Hepatocyte (in vitro differentiated cells): ENCODE results near the gene KBTBD4. TPM values are rescaled to one million over a fixed set of nuclear protein-coding genes. Genes with fewer than 3 reads are reported as not detected.
A peak's percentile ranks its signal among the peaks of the same experiment; 100 is the strongest.

Experiments
- DNase-seq: peaks from one replicate; pipeline ENCODE4 v3.0.0-alpha.2; 2016; ENCODE audit warnings: low spot score
- H2AFZ ChIP-seq: fragments of 200-600 bp; sonication (generic); 2 replicates; pipeline ENCODE4 v1.6.0; 2016; ENCODE audit warnings: antibody characterized with exemption, mild to moderate bottlenecking
- H3K27ac ChIP-seq: fragments of 200-600 bp; sonication (generic); 2 replicates; pipeline ENCODE4 v1.5.1; 2016; ENCODE audit warnings: mild to moderate bottlenecking
- H3K27me3 ChIP-seq: fragments of 200-600 bp; sonication (generic); 2 replicates; pipeline ENCODE4 v1.6.1; 2016
- H3K36me3 ChIP-seq: fragments of 200-600 bp; sonication (generic); replicated peaks from 2 replicates; pipeline ENCODE4 v1.5.1; 2016; ENCODE audit warnings: low read depth; ENCODE audit not compliant: insufficient read depth
- H3K4me1 ChIP-seq: fragments of 200-600 bp; sonication (generic); 2 replicates; pipeline ENCODE4 v1.5.1; 2016; ENCODE audit warnings: mild to moderate bottlenecking, moderate library complexity; ENCODE audit not compliant: insufficient read depth
- H3K4me2 ChIP-seq: fragments of 200-600 bp; sonication (generic); 2 replicates; pipeline ENCODE4 v1.6.0; 2016
- H3K4me3 ChIP-seq: fragments of 200-600 bp; sonication (generic); 2 replicates; pipeline ENCODE4 v1.5.1; 2016; ENCODE audit warnings: mild to moderate bottlenecking
- H3K79me2 ChIP-seq: fragments of 200-600 bp; sonication (generic); 2 replicates; pipeline ENCODE4 v1.6.0; 2017; ENCODE audit warnings: mild to moderate bottlenecking
- H3K9me2 ChIP-seq: fragments of 200-600 bp; sonication (generic); replicated peaks from 2 replicates; pipeline ENCODE4 v1.6.0; 2017; ENCODE audit warnings: mild to moderate bottlenecking; ENCODE audit not compliant: insufficient read depth
- H3K9me3 ChIP-seq: fragments of 200-600 bp; sonication (generic); 2 replicates; pipeline ENCODE4 v1.5.1; 2016; ENCODE audit warnings: low read depth, mild to moderate bottlenecking
- H4K20me1 ChIP-seq: fragments of 200-600 bp; sonication (generic); 2 replicates; pipeline ENCODE4 v1.6.0; 2016; ENCODE audit warnings: mild to moderate bottlenecking; ENCODE audit not compliant: insufficient read depth, poor library complexity, severe bottlenecking
- CTCF ChIP-seq: fragments of 200-600 bp; sonication (generic); IDR thresholded peaks from 2 replicates; pipeline ENCODE4 v1.5.1; 2016; ENCODE audit warnings: antibody characterized with exemption, mild to moderate bottlenecking; ENCODE audit not compliant: poor library complexity
- EZH2 ChIP-seq: fragments of 200-600 bp; sonication (generic); IDR thresholded peaks from 2 replicates; pipeline ENCODE4 v1.6.1; 2016; ENCODE audit warnings: antibody characterized with exemption, mild to moderate bottlenecking, borderline replicate concordance
- EZH2phosphoT487 ChIP-seq: fragments of 200-600 bp; sonication (generic); IDR thresholded peaks from one replicate; pipeline ENCODE4 v1.6.1; 2018; ENCODE audit warnings: antibody characterized with exemption, mild to moderate bottlenecking, low read depth, moderate library complexity; ENCODE audit not compliant: unreplicated experiment, severe bottlenecking
- WGBS: methylation state at CpG from one replicate; pipeline ENCODE4 v1.1.6; 2016; ENCODE audit warnings: low lambda C conversion rate; ENCODE audit errors: missing lambda C conversion rate; 5-methylcytosine and 5-hydroxymethylcytosine counted together
- polyA plus RNA-seq: library from polyadenylated mRNA; unstranded; fragments of >200 nt; fragmentation: Nextera tagmentation; extraction: Ambion mirVana; gene quantifications from 2 replicates; pipeline ENCODE4 v1.2.1, GENCODE V29; 2016
- total RNA-seq: library from RNA; depleted of rRNA; stranded (reverse); fragments of >200 nt; gene quantifications from 2 replicates; pipeline ENCODE4 v1.2.3, GENCODE V29; 2014

KBTBD4 gene
- total and polyA plus RNA-seq, 2 experiments from 2014 or later: 14.6 to 18.2 TPM

- no peaks in the 10 kb centered on the region for H3K79me2 ChIP-seq
- no peak overlapping the region for H3K27ac ChIP-seq
- TF ChIP-seq EZH2 (no peak), EZH2phosphoT487 (no peak), CTCF (no peak)
- DNase-seq: no peak
- no peaks in the 10 kb centered on the region for H3K4me1 ChIP-seq
- peaks cover 2% of the 10 kb centered on the region for H3K36me3 ChIP-seq
- no peak overlapping the region for H2AFZ ChIP-seq
- H3K4me2 ChIP-seq: no peak overlapping the region
- no peak overlapping the region for H3K4me3 ChIP-seq
- H3K27me3 ChIP-seq: no peaks in the 10 kb centered on the region
- no peaks in the 10 kb centered on the region for H3K9me2 ChIP-seq
- H3K9me3 ChIP-seq: no peaks in the 10 kb centered on the region
- no peaks in the 10 kb centered on the region for H4K20me1 ChIP-seq
- 96% methylated on average over 2 of the region's 2 CpGs for WGBS
These were observed 42.1 kb upstream of the KBTBD4 start for GRCh38 chr11:47620836-47621378.

GRCh38 chr11:47617417-47617809 lies 38.6 kb upstream of the KBTBD4 start:
- TF ChIP-seq EZH2phosphoT487 (no peak), EZH2 (no peak), CTCF (no peak)
- Histone ChIP-seq H3K27me3 (no peaks in the 10 kb centered on the region), H2AFZ (no peak overlapping the region), H3K36me3 (peaks cover 2% of the 10 kb centered on the region), H3K4me3 (no peak overlapping the region), H3K4me1 (no peaks in the 10 kb centered on the region), H3K27ac (no peak overlapping the region), H4K20me1 (no peaks in the 10 kb centered on the region), H3K9me3 (no peaks in the 10 kb centered on the region), H3K79me2 (no peaks in the 10 kb centered on the region), H3K4me2 (no peak overlapping the region), H3K9me2 (no peaks in the 10 kb centered on the region)
- no peak for DNase-seq
- WGBS: 66% methylated on average over 3 of the region's 3 CpGs

GRCh38 chr11:47616726-47617416 lies 38.1 kb upstream of the KBTBD4 start:
- Histone ChIP-seq H3K4me2 (no peak overlapping the region), H3K9me2 (no peaks in the 10 kb centered on the region), H3K27me3 (no peaks in the 10 kb centered on the region), H4K20me1 (no peaks in the 10 kb centered on the region), H3K27ac (no peak overlapping the region), H3K36me3 (peaks cover 2% of the 10 kb centered on the region), H2AFZ (no peak overlapping the region), H3K4me3 (no peak overlapping the region), H3K79me2 (no peaks in the 10 kb centered on the region), H3K9me3 (no peaks in the 10 kb centered on the region), H3K4me1 (no peaks in the 10 kb centered on the region)
- peak; percentile 52 for DNase-seq
- TF ChIP-seq EZH2phosphoT487 (no peak), CTCF (peak; percentile 65)
- WGBS: 88% methylated on average over 10 of the region's 10 CpGs
